DMS 273 (cell line): ENCODE data around the gene RAPGEF2.
A peak's percentile ranks its signal among the peaks of the same experiment; 100 is the strongest.
"Not testable (repeated sequence)": the region's sequence is repeated elsewhere in the genome, so short reads cannot be mapped to it uniquely, and the experiment has no call there.

Source experiments
- DNase-seq: peaks from one replicate; lab custom pipeline; 2025; ENCODE audit not compliant: unreplicated experiment; lab: John Stamatoyannopoulos, UW

The RAPGEF2 gene

GRCh38 chr4:159366966-159367780, 264.3 kb downstream of the RAPGEF2 start:
- DNase-seq = no peak

GRCh38 chr4:159367781-159368080, 264.9 kb downstream of the RAPGEF2 start:
- DNase-seq = no peak

- DNase-seq = no peak
Measured at GRCh38 chr4:159368320-159368719, 265.4 kb downstream of the RAPGEF2 start.

GRCh38 chr4:159369256-159369655, 266.4 kb downstream of the RAPGEF2 start:
- no peak for DNase-seq

- DNase-seq = no peak
Measured at GRCh38 chr4:159370286-159370685, 267.4 kb downstream of the RAPGEF2 start.

GRCh38 chr4:159374749-159375530, 272.1 kb downstream of the RAPGEF2 start:
- peak; percentile 30 for DNase-seq

- no peak for DNase-seq
Measured at GRCh38 chr4:159376289-159376688, 273.4 kb downstream of the RAPGEF2 start.

- no peak for DNase-seq
Measured at GRCh38 chr4:159378056-159378616, 275.3 kb downstream of the RAPGEF2 start.

- not testable (repeated sequence) for DNase-seq
Measured at GRCh38 chr4:159379064-159379463, 276.2 kb downstream of the RAPGEF2 start.

- DNase-seq = no peak
Measured at GRCh38 chr4:159379836-159380235, 277.0 kb downstream of the RAPGEF2 start.

- no peak for DNase-seq
Measured at GRCh38 chr4:159382856-159383561, 280.1 kb downstream of the RAPGEF2 start.

GRCh38 chr4:159383562-159383931, 280.7 kb downstream of the RAPGEF2 start:
- DNase-seq = no peak

- no peak for DNase-seq
Measured at GRCh38 chr4:159384017-159384416, 281.1 kb downstream of the RAPGEF2 start.

- DNase-seq = no peak
Measured at GRCh38 chr4:159384632-159385031, 281.8 kb downstream of the RAPGEF2 start.

- DNase-seq = no peak
Measured at GRCh38 chr4:159386620-159387019, 283.7 kb downstream of the RAPGEF2 start.

GRCh38 chr4:159389756-159390155, 286.9 kb downstream of the RAPGEF2 start:
- DNase-seq = no peak

GRCh38 chr4:159390648-159391047, 287.8 kb downstream of the RAPGEF2 start:
- DNase-seq = no peak

GRCh38 chr4:159395693-159396092, 292.8 kb downstream of the RAPGEF2 start:
- no peak for DNase-seq

GRCh38 chr4:159396151-159396550, 293.3 kb downstream of the RAPGEF2 start:
- no peak for DNase-seq

GRCh38 chr4:159398236-159398638, 295.4 kb downstream of the RAPGEF2 start:
- DNase-seq = no peak

- no peak for DNase-seq
Measured at GRCh38 chr4:159400558-159401225, 297.8 kb downstream of the RAPGEF2 start.
